ENCODE data around the gene KLK8. TPM values are rescaled to one million over a fixed set of nuclear protein-coding genes. Genes with fewer than 3 reads are reported as not detected.
"Not testable (repeated sequence)": the region's sequence is repeated elsewhere in the genome, so short reads cannot be mapped to it uniquely, and the experiment has no call there.

Gene KLK8
- total and polyA plus RNA-seq, 2 donors (not counting 1 experiment from before 2014, with no cell fraction given), result not detected

DNA sequence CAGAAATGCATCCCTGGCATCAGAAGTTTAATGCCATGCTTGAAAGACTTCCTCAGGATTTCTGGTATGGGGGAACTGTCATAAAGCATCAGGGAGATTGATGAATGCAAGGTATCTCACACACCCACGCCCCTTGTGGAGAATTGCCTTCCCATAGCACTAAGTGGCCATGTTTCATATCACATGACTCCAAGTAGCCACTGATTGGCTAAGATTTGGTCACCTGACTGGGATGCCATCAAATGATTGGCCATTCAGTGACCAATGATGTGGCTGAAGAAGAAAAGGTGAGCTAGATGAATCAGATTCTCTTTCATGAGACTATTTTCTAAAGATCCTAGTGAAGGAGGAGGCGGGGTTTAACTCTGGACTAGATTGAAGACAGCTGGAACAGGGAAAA, 7.3 kb downstream of the KLK8 start:
- Mint-ChIP-seq H3K4me1 (no peaks in the 10 kb centered on the region), H3K9me3 (ENCODE audit: insufficient read depth) (no peaks in the 10 kb centered on the region), H3K4me3 (no peak overlapping the region), H3K27me3 (peaks cover 32% of the 10 kb centered on the region), H3K27ac (no peak overlapping the region)
- TF ChIP-seq CTCF (IDR thresholded peaks at IDR 0.05), result no peak
- TF ChIP-seq EZH2 (IDR thresholded peaks at IDR 0.05; ENCODE audit: borderline replicate concordance, insufficient read depth, low read depth, low read length, poor library complexity, severe bottlenecking), result no peak
- Histone ChIP-seq H3K27me3 (replicated peaks in 1 of 4; ENCODE audit: control extremely low read depth in 1 of 4, control insufficient read depth in 3 of 4, insufficient read depth in 4 of 4, low read length in 3 of 4) (peaks cover 0 to 5% (median 1%) of the 10 kb centered on the region in 4 experiments), H3K4me3 (ENCODE audit: control extremely low read depth in 1 of 5, extremely low read depth in 1 of 5, insufficient read depth in 1 of 5, low read depth in 2 of 5, low read length in 4 of 5) (no peak overlapping the region), H3K9ac (ENCODE audit: low read length) (no peak overlapping the region), H2AFZ (ENCODE audit: insufficient read depth, low read depth, low read length, poor library complexity, severe bottlenecking) (no peak overlapping the region), H3K4me2 (replicated peaks; ENCODE audit: low read depth, low read length, poor library complexity, severe bottlenecking) (no peak overlapping the region), H3K36me3 (replicated peaks in 1 of 2; ENCODE audit: control extremely low read depth in 1 of 2, control insufficient read depth in 1 of 2, extremely low read depth in 1 of 2, insufficient read depth in 2 of 2, low read length in 1 of 2) (no peaks in the 10 kb centered on the region), H3K27ac (ENCODE audit: low read length in 2 of 2) (no peak overlapping the region), H3K79me2 (ENCODE audit: control insufficient read depth, insufficient read depth, low read length) (no peaks in the 10 kb centered on the region), H4K20me1 (ENCODE audit: control insufficient read depth, insufficient read depth, low read length, poor library complexity, severe bottlenecking) (no peaks in the 10 kb centered on the region), H3K9me3 (ENCODE audit: control extremely low read depth in 1 of 3, control insufficient read depth in 2 of 3, insufficient read depth in 1 of 3, low read length in 2 of 3) (peaks cover 0 to 5% (median 3%) of the 10 kb centered on the region in 3 donors), H3K4me1 (ENCODE audit: control insufficient read depth in 2 of 2, insufficient read depth in 2 of 2, low read length in 2 of 2) (no peaks in the 10 kb centered on the region)
- DNase-seq, result no peak
- ATAC-seq (ENCODE audit: low read depth), result no peak
- intact Hi-C loops (cut with micrococcal nuclease), result no loop called here
- WGBS (ENCODE audit: insufficient coverage), result no CpG with 5 or more reads among the region's 2 CpGs
- POLR2A ChIA-PET, result no interaction called here
- CTCF ChIA-PET, result no interaction called here

DNA sequence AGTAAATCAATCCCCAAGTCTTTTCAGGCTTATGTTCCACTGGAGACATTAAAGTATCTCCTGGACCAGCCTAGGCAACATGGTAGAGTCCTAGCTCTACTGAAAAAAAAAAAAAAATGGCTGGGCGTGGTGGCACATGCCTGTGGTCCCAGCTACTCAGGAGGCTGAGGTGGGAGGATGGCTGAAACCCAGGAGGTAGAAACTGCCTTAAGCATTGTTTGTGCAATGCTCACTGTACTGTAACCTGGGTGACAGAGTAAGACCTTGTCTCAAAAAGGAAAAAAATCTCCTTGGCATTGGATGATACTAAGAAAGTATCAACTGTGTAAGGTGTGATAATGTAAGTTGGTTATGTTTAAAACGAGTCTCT, 8.8 kb downstream of the KLK8 start:
- Histone ChIP-seq H3K9me3 (ENCODE audit: control extremely low read depth in 1 of 3, control insufficient read depth in 2 of 3, insufficient read depth in 1 of 3, low read length in 2 of 3) (peaks cover 0 to 5% (median 3%) of the 10 kb centered on the region in 3 donors), H3K9ac (ENCODE audit: low read length) (no peak overlapping the region), H3K4me1 (ENCODE audit: control insufficient read depth in 2 of 2, insufficient read depth in 2 of 2, low read length in 2 of 2) (no peaks in the 10 kb centered on the region), H3K36me3 (replicated peaks in 1 of 2; ENCODE audit: control extremely low read depth in 1 of 2, control insufficient read depth in 1 of 2, extremely low read depth in 1 of 2, insufficient read depth in 2 of 2, low read length in 1 of 2) (no peaks in the 10 kb centered on the region), H3K4me2 (replicated peaks; ENCODE audit: low read depth, low read length, poor library complexity, severe bottlenecking) (no peak overlapping the region), H3K4me3 (ENCODE audit: control extremely low read depth in 1 of 5, extremely low read depth in 1 of 5, insufficient read depth in 1 of 5, low read depth in 2 of 5, low read length in 4 of 5) (no peak overlapping the region), H3K79me2 (ENCODE audit: control insufficient read depth, insufficient read depth, low read length) (no peaks in the 10 kb centered on the region), H4K20me1 (ENCODE audit: control insufficient read depth, insufficient read depth, low read length, poor library complexity, severe bottlenecking) (no peaks in the 10 kb centered on the region), H3K27ac (ENCODE audit: low read length in 2 of 2) (no peak overlapping the region), H2AFZ (ENCODE audit: insufficient read depth, low read depth, low read length, poor library complexity, severe bottlenecking) (no peak overlapping the region), H3K27me3 (replicated peaks in 1 of 4; ENCODE audit: control extremely low read depth in 1 of 4, control insufficient read depth in 3 of 4, insufficient read depth in 4 of 4, low read length in 3 of 4) (peaks cover 0 to under 1% (median 0%) of the 10 kb centered on the region in 4 experiments)
- Mint-ChIP-seq H3K27ac (no peak overlapping the region), H3K4me3 (no peak overlapping the region), H3K9me3 (ENCODE audit: insufficient read depth) (no peaks in the 10 kb centered on the region), H3K27me3 (peaks cover 30% of the 10 kb centered on the region), H3K4me1 (no peaks in the 10 kb centered on the region)
- DNase-seq (no peak), ATAC-seq (ENCODE audit: low read depth) (no peak)
- POLR2A ChIA-PET, result no interaction called here
- 80% methylated on average over 1 of the region's 2 CpGs for WGBS (ENCODE audit: insufficient coverage)
- intact Hi-C loops (cut with micrococcal nuclease), result no loop called here
- CTCF ChIA-PET, result no interaction called here
- TF ChIP-seq EZH2 (IDR thresholded peaks at IDR 0.05; ENCODE audit: borderline replicate concordance, insufficient read depth, low read depth, low read length, poor library complexity, severe bottlenecking) (no peak), CTCF (IDR thresholded peaks at IDR 0.05) (no peak)

GRCh38 chr19:50984416-50984815, 17.0 kb downstream of the KLK8 start:
- H3K27ac Mint-ChIP-seq; intact Hi-C loops (cut with micrococcal nuclease); H3K27ac ChIP-seq (ENCODE audit: low read length in 2 of 2); H3K36me3 ChIP-seq (replicated peaks in 1 of 2; ENCODE audit: control extremely low read depth in 1 of 2, control insufficient read depth in 1 of 2, extremely low read depth in 1 of 2, insufficient read depth in 2 of 2, low read length in 1 of 2); CTCF ChIA-PET; POLR2A ChIA-PET; H3K4me1 ChIP-seq (ENCODE audit: control insufficient read depth in 2 of 2, insufficient read depth in 2 of 2, low read length in 2 of 2); H3K79me2 ChIP-seq (ENCODE audit: control insufficient read depth, insufficient read depth, low read length); H3K9ac ChIP-seq (ENCODE audit: low read length); H3K4me1 Mint-ChIP-seq; H3K27me3 ChIP-seq (replicated peaks in 1 of 4; ENCODE audit: control extremely low read depth in 1 of 4, control insufficient read depth in 3 of 4, insufficient read depth in 4 of 4, low read length in 3 of 4); H3K4me3 Mint-ChIP-seq; H2AFZ ChIP-seq (ENCODE audit: insufficient read depth, low read depth, low read length, poor library complexity, severe bottlenecking); H3K9me3 ChIP-seq (ENCODE audit: control extremely low read depth in 1 of 3, control insufficient read depth in 2 of 3, insufficient read depth in 1 of 3, low read length in 2 of 3); ATAC-seq (ENCODE audit: low read depth); H3K4me2 ChIP-seq (replicated peaks; ENCODE audit: low read depth, low read length, poor library complexity, severe bottlenecking); DNase-seq; H3K4me3 ChIP-seq (ENCODE audit: control extremely low read depth in 1 of 5, extremely low read depth in 1 of 5, insufficient read depth in 1 of 5, low read depth in 2 of 5, low read length in 4 of 5); H4K20me1 ChIP-seq (ENCODE audit: control insufficient read depth, insufficient read depth, low read length, poor library complexity, severe bottlenecking); H3K9me3 Mint-ChIP-seq (ENCODE audit: insufficient read depth): not testable (repeated sequence)
- 93% methylated on average over 9 of the region's 14 CpGs for WGBS (ENCODE audit: insufficient coverage)
- H3K27me3 Mint-ChIP-seq, result peaks cover 56% of the 10 kb centered on the region
